Measurements from ENCODE around the gene DAZAP1. TPM values are rescaled to one million over a fixed set of nuclear protein-coding genes. Genes with fewer than 3 reads are reported as not detected.

DAZAP1 gene
- total RNA-seq, 1 donor = 43.8 TPM

DNA sequence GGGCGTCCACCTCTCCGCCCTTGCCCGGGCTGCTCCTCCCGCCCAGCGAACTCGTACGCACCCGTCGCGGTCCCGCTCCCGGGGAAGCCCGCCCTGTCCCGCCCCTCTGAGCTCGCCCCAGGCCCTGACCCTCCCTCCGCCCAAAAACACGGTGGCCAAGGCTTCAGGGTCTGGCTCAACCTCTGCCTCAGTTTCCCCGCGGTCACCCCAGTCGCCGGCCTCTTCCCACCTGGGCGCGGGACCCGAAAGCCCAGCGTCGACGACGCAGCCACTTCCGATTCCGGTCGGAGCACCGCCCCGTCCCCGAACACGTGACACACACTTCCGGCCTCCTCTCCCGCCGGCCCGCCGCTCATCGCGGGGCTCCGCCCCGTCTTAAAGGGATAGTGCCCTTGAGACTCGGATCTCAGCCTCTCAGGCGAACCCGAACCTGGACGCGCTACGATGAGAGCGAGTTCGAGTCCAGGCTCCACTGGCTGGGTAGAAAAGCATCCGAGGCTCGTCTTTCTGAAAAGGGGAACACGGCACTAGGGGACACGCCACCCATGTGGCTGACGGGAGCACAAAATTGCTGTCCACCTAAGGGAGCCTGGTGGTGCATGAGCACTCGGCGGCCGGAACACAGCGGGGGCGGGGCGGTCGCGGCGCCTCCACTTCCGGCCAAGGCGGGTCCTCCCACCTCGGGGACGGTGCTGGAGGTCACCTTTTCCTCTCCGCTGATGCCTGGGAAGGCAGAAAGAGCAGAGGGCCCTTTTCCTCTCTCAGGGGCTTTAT lies 71.7 kb downstream of the DAZAP1 start, which contains the start of gene C19orf25:
Gene C19orf25, minus strand, starts transcription at position 282 of the 774 bp plus-strand sequence. CDS start 312 bp downstream, outside the sequence.
- no peak for TF ChIP-seq CTCF (IDR thresholded peaks at IDR 0.05; ENCODE audit: insufficient read depth, low read length)
- DNase-seq (ENCODE audit: low read depth) = peak; percentile 89
- peak within 1 kb of the TSS; percentile 89 for H3K4me3 ChIP-seq (ENCODE audit: low read depth, low read length)

DNA sequence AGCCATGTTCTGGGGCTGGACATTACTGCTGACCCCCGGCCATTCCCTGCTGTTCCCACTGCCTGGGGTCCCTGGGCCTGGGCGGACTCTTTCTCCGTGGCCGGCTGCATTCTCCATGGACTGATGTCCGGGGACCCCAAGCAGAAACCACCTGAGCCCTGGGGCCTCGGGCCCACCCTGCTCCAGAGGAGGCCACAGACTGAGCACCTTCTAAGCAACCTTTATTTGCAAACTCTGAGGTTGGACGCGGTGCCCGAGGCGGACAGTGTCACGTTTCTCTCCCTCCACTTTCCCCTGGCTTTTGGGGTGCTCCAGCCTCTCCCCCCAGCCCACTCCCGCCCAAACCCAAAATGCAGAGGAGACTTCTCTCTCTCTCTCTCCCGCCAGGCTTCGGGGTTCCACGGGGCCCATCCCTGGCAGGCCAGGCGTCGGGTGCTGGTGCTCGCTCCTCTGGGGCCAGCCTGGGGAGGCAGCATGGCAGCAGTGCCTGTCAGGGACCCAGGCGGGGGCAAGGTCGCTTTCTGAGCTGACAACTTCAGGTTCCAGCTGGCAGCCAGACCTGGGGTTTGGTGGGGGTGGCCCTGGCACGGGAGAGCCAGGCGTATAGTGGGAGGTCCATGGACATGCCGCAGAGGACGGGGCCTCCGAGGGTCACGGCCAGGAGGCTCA lies 74.0 kb downstream of the DAZAP1 start:
- DNase-seq (ENCODE audit: low read depth) = no peak
- no peak for TF ChIP-seq CTCF (IDR thresholded peaks at IDR 0.05; ENCODE audit: insufficient read depth, low read length)
- H3K4me3 ChIP-seq (ENCODE audit: low read depth, low read length) = no peak overlapping the region

- DNase-seq (ENCODE audit: low read depth) = no peak
- H3K4me3 ChIP-seq (ENCODE audit: low read depth, low read length) = no peak overlapping the region
- TF ChIP-seq CTCF (IDR thresholded peaks at IDR 0.05; ENCODE audit: insufficient read depth, low read length) = no peak
Observed at GRCh38 chr19:1481893-1482360, 74.5 kb downstream of the DAZAP1 start.

DNA sequence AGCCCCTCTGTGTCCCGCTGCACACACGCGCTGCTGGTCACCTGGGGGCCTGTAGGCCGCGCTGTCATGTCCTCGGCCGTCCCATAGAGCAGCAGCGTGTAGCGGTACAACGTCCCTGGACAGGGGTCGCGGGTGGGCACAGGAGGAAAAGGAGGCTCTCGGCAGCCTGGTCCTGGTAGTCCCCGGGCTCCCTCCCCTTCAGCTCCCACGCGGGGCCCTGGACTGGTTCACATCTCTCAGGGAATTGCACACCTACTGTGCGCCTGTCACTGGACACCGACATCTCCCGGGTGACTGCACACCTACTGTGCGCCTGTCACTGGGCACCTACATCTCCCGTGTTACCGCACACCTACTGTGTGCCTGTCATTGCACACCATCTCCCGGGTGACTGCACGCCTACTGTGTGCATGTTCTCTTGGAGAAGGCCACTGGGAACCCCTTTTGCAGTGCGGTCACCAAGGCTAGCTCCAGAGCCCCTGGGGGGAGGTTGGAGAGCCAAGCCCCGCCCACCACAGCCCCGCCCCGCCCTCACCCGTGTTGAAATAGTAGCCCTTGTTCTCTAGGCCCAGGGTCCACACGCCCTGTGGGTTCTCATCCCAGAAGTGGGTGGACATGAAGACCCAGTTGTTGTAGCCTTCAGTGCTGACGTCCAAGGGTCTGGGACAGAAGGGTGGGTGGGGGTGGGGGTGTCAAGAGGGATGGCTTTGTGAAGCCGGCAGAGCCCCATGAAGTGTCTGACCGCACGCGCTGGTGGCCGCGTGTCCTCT lies 75.2 kb downstream of the DAZAP1 start:
- DNase-seq (ENCODE audit: low read depth) = no peak
- no peak for TF ChIP-seq CTCF (IDR thresholded peaks at IDR 0.05; ENCODE audit: insufficient read depth, low read length)
- no peak overlapping the region for H3K4me3 ChIP-seq (ENCODE audit: low read depth, low read length)

GRCh38 chr19:1483131-1483978 lies 76.0 kb downstream of the DAZAP1 start:
- no peak for DNase-seq (ENCODE audit: low read depth)
- H3K4me3 ChIP-seq (ENCODE audit: low read depth, low read length) = no peak overlapping the region
- no peak for TF ChIP-seq CTCF (IDR thresholded peaks at IDR 0.05; ENCODE audit: insufficient read depth, low read length)

- TF ChIP-seq CTCF (IDR thresholded peaks at IDR 0.05; ENCODE audit: insufficient read depth, low read length) = no peak
- DNase-seq (ENCODE audit: low read depth) = no peak
Observed at GRCh38 chr19:1483979-1484428, 76.6 kb downstream of the DAZAP1 start.

More at GRCh38 chr19:1483979-1484428, 76.6 kb downstream of the DAZAP1 start:
- no peak overlapping the region for H3K4me3 ChIP-seq (ENCODE audit: low read depth, low read length)

All from fibroblast of the aortic adventitia (primary cell).